ENCODE results near the gene ZBTB46.
A peak's percentile ranks its signal among the peaks of the same experiment; 100 is the strongest.
"Not testable (repeated sequence)": the region's sequence is repeated elsewhere in the genome, so short reads cannot be mapped to it uniquely, and the experiment has no call there.

ZBTB46 gene

GRCh38 chr20:63858393-63859165 lies 27.5 kb upstream of the ZBTB46 start:
- peak; percentile 14 for DNase-seq

DNA sequence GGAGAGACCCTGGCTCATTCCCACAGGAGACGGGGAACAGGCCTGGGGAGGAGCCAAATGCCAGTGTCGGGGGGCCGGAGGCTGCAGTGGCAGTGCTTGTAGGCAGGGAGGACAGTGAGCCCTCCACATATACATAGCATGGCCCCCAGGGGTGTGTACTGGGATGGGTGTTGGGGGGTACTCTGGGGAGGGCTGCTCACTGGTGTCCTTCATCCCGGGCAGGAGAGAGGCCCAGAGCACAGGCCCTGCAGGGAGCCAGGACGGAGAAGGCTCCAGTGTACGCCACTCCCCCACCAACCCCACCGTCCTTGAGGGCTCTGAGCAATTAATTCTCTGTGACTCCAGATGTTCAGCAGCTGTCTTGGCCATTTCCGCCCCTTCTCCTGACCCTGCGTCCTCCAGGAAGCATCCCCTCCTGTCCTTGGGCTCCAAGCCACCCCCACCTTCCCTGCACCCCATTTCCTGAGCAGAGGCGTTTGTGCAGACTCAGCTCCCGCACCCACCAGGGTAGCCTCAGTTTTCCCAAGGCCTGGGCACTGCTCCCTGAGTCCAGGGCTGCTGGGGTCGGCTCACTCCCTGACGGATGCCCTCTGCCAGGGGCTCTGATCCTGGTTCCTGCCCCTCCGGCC lies 26.8 kb upstream of the ZBTB46 start:
- DNase-seq, result no peak

GRCh38 chr20:63856098-63856511 lies 25.0 kb upstream of the ZBTB46 start:
- no peak for DNase-seq

DNA sequence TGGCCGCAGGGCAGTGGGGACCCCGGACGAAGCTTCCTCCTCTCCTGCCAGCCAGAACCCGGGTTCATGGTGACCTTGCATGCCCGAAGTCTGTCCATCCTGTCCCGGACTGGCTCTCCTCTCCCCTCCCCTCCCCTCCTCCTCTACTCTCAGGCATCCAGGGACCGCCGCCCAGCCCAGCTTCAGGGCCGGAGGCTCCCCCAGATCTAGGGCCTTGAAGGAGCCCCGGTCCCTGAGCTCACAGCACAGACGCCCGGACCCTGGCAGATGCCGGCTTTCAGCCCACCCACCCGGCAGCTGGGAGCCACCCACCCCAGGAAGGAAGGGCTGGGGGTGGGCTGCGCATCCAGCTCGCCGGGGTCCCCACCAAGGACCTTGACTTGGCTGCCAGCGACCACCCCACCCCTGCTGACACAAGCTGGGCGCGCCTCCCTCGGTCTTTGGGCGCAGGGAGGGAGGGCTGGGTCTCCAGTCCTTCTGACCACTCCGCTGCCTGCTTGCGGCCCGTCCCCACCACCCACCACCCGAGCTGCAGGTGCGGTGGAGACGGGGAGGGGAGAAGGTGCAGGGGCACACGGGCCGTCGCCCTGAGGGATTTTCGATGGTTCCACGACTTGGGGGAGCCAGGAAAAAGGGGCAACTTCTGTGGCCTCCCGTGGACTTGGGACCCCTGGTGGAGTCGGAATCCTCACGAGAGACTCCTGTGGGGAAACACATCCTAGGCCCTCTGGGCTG lies 24.5 kb upstream of the ZBTB46 start:
- DNase-seq, result no peak

DNA sequence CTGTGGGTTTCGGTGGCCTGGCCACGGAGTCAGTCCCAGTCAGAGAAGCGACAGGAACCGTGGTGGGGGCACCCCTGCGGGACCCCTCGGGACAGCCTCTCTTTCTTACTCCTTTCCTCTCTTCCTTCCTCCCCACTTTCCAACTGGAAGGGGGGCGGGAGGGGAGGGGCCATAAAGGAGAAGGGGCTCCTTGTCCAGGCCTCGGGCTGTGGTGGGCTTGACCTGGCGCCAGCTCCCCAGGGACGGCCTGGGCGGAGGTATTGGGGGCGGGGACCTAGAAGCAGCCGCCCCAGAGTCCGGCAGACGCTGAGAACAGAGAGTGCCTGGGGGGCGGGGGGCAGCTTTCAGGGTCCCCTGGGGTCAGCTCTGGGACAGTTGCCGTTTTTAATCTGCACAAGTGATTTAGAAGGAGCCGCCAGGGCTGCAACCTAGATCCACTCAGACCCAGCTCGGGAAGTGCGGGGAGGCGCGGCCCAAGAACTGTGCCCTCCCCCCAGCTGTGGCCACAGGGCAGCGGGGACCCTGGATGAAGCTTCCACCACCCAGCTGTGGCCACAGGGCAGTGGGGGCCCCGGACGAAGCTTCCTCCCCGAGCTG lies 23.8 kb upstream of the ZBTB46 start:
- no peak for DNase-seq

DNA sequence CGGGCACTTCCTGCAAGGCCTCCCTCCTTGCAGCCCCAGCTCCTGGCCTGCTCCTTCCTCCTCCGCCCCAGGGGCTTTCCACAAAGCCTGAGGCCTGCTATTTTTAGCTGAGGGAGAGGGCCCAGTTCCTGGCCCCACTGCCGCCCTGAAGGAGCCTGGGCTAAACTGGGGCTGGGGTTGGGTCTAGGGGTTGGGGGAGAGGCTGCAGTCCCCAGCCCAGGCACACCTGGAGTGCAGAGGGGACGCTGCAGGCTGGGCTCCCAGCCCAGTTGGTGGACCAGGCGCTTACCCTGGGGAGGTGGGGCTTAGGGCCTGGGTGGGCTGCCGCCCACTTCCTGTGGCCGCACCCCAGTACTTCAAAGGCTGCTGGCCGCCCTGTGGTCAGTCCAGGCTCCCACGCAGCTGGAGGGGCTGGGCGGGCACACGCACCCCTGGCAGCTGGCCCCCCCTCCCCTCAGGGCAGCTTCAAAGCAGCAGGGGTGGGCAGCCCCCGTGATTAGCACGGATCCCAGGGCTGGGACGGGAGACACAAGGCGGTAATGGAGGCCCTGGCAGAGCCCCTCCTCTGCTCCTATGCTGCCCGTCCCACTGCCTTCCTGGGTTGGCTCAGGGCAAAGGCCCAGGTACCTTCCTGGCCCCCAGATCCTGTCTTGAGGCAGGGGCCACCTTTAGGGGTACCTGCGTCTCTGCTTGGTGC lies 23.2 kb upstream of the ZBTB46 start:
- DNase-seq, result no peak

DNA sequence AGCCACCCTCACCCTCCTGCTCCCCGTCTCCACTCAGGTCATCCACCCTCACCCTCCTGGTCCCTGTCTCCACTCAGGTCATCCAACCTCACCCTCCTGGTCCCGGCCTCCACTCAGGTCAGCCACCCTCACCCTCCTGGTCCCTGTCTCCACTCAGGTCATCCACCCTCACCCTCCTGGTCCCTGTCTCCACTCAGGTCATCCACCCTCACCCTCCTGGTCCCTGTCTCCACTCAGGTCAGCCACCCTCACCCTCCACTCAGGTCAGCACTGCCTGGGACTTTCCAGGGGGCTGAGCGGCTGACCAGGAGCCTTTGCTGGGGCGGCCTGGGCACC lies 22.6 kb upstream of the ZBTB46 start:
- not testable (repeated sequence) for DNase-seq

DNA sequence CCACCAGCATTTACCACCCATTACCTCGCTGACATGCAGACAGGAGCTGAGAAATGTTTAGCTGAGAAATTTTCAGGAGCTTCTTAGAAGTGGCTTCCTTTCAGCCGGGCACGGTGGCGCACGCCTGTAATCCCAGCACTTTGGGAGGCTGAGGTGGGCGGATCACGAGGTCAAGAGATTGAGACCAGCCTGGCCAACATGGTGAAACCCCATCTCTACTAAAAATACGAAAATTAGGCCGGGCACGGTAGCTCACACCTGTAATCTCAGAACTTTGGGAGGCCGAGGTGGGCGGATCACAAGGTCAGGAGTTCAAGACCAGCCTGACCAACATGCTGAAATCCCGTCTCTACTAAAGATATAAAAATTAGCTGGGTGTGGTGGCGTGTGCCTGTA lies 20.5 kb upstream of the ZBTB46 start:
- not testable (repeated sequence) for DNase-seq

GRCh38 chr20:63850689-63851547 lies 19.9 kb upstream of the ZBTB46 start:
- DNase-seq, result no peak

DNA sequence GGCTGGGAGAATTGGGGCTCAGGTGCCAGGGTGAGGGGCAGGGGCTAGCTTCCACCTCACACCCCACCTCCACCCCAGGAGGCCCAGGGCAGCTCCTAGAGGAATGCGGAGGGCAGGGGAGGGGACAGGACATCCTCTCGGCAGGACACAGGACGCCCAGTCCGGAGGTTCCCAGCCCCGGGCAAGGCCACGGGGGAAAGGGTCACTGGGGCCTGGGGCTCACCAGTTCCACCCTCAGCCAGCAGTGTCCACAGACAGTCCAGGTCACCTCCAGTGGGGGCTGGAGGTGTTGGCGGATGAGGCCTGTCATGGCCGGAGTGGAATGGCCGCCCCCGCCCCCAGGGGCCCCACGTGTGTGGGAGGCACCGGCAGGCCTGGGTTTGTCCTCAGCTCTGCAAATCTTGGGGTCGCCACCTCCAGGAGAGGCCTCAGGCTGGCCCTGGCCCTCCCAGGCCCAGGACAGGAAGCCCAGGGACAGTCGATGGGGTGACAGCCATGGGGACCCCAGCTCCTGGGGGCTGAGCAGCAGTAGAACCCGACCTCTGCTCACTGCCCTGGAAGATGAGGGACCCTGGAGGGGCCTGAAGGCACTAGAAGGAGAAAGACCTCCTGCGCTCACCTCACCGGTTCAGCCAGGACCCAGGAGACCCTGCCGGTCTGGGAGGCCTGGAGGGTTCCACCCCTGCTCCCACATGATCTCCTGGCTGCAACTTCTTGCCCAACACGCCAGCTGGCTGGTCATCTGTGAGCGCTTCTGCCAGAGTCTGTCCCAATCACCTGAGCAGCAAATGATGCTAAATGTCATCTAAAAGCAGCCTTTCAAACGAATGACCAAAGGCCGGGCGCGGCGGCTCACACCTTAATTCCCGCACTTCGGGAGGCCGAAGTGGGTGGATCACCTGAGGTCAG lies 17.2 kb upstream of the ZBTB46 start:
- no peak for DNase-seq

DNA sequence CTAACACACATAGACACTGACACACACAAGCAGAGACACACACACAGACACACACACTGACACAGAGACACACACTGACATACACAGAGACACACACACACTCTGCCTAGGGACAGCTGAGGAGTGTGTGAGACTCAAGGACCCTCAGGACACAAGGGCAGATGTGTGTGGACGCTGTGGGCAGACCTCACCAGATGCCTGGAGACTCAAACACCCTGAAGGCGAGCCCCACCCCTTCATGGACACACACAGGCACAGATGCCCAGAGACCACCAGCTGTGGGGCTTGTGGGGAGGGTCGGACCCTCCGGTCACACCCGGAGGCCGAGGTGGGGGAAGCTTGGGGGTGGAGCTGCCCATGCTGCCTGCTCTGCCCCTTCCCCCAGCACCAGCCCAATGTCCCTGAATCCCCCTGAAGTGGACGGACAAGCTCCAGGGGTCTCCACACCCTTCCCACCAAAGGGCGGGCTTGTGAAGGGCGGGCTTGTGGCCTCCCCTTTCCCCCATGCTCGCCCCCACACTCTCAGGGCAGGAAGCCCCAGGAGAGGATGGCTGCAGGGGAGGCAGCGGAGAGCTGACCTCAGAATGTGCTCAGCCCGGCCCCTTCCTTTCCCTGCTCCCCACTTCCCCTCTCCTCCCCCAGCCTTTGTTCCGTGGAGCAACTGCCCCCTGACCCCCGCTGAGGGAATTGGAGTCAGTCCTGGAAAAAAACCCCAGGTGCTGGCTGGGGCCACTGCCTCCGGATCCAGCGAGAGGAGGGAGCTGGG lies 16.4 kb upstream of the ZBTB46 start:
- no peak for DNase-seq

- no peak for DNase-seq
These were observed 15.8 kb upstream of the ZBTB46 start for GRCh38 chr20:63846888-63847236.

DNA sequence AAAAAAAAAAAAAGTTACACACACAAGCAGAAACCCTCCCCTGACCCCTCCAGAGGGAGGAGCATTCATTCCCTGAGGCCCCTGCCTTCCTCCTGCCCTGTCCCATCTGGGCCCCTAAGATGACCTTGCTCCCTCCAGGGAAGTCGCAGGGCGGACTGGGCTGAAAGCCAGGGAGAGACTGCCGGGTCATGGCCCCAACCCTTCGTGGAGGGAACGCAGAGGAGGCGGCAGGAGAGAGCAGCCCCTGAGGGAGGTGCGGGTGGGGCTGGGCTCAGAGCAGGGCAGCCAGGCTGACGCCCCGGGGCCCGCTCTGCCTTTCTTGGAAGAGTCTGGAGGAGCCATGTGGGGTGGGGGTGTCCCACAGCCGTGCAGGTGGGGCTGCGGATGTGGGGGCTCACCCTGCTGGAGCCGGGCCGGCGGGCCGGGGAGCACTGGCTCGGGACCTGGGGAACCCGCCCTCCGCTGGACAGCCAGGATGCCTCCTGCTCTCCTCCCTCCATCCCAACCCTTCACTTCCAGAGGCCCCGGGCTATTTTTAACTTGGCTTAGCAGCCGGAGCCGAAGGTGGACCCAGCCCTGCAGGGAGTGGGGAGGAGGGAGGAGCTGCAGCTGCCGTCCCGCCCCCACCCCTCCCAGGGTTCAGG lies 15.2 kb upstream of the ZBTB46 start:
- DNase-seq, result no peak

- DNase-seq, result no peak
These were observed 13.5 kb upstream of the ZBTB46 start for GRCh38 chr20:63844511-63844991.

DNA sequence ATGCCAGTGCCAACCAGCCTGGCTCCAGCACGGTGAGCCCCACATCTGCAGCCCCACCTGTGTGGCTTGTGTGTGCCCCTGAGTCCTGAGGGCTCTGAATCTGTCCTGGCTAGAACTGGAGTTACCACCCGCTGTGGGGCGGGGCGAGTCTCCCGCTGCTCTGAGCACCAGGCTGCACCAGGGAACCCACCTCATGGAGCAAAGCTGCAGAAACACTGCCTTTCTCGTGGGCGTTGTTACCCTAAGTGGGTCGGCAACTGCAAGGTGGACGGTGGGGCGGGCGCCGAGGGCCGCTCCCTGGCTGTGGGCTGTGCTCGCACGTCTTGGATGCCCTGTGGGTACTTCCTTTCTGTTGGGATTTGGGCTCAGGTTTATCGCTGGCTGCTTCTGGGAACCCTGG lies 12.7 kb upstream of the ZBTB46 start:
- no peak for DNase-seq

GRCh38 chr20:63843222-63843621 lies 12.2 kb upstream of the ZBTB46 start:
- no peak for DNase-seq

DNA sequence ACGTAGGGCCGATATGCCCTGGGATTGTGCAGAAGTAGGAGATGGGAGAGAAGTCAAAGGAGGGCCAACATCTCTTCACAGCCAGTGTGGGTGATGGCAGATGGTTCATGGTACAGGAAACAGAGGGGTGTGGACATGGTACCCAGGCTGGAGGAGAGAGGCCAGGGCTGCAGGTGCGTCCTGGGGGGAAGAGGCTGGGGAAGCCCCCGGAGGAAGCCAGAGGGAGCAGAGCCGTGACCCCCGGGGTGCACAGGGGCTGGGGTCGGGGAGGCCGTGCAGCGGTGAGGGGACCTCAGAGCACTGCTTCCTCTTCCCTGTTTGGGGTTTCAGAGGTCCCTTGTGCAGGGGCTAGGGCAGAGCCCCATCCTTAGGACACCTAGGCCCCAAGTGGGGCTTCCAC lies 11.2 kb upstream of the ZBTB46 start:
- DNase-seq, result no peak

DNA sequence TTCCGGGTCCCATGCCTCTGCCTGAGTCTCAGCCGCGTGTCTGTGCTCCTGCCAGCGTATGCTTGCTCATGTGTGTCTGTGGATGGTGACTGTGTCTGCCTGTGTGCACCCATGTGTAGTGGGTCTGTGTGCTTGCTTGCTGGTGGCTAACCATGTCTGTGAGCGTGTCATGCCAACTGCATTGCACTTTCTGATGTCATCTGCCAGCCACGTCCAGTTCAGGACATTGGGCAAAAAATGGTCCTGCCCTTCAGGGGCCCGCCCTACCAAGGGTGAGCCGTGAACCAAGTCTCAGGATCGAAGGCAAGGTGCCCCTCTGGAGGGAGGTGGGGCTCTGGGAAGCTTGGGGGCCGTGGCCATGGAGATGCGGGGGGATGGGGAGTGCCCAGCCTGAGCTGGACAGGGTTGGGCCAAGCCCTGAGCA lies 9.4 kb upstream of the ZBTB46 start:
- no peak for DNase-seq

- DNase-seq, result no peak
These were observed 8.6 kb upstream of the ZBTB46 start for GRCh38 chr20:63839620-63840019.

DNA sequence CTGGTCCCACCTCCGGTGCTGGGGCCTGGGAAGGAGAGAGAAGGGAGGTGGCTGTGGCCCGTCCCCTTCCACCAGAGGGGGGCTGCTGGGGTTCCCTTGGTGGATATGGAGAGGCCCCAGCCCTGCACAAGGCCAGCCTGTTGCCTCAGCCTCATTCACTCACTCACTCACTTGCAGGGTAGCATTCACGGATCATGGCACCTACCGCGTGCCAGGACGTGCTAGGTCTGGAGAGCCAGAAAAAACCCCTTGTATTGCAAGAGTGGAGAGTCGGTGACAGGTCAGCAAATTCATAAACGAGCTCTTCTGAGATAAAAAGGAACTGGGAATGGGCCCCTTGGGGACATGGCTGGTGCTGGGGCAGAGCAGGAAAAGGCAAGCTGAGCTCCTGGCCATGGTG lies 6.4 kb upstream of the ZBTB46 start:
- no peak for DNase-seq

All from hematopoietic multipotent progenitor cell treated with erythropoietin and hydrocortisone succinate and interleukin-3 and kit ligand, for 8 days (in vitro differentiated cells).